ENCODE measurements around the gene KCTD11. TPM values are rescaled to one million over a fixed set of nuclear protein-coding genes. Genes with fewer than 3 reads are reported as not detected.

The KCTD11 gene
- total RNA-seq, 1 donor from 2014 or later = 7.9 TPM

DNA sequence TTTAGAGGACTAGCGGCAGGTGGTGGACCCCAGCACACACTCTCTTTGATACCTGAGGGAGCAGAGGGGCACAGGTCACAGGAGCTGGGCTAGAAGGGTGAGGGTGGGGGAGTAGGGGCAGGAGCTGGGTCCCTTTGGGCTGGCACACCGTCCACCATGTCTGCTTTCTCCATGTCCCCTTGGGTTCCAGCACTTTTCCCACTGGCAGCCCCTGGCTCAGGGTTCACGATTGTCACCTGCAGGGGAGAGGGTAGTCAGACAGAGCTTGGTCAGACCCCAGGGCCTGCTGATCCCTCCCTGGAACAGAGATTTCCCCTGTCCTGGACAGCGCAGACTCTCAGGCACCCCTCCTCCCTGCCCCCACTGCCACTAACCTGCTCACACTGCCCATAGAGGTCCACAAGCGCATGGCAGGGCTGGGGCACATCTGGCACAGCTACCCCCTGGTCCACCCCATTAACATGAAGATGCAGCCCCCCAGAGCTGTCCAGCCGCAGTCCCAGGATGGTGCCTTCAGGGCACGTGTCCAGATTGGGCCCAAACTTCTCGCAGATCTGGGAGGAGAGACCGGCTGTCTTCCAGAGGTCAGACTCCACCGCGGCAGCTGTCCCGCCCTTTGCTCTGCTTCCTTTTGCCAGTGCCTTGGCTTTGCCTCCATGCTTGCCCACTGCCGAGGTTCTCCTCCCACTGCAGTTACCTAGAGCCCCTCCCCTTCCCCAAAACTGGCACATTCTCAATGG is 33.7 kb upstream of the KCTD11 start:
- H3K27ac Mint-ChIP-seq (ENCODE audit: unreplicated experiment) = no peak overlapping the region
- no peak for DNase-seq (ENCODE audit: low read depth, low spot score)
- peaks cover 3% of the 10 kb centered on the region for H3K36me3 Mint-ChIP-seq (ENCODE audit: low read depth)
- H3K4me3 Mint-ChIP-seq = peak overlapping the region; percentile 82
- no peaks in the 10 kb centered on the region for H3K9me3 Mint-ChIP-seq
- H3K4me1 Mint-ChIP-seq = peaks cover 19% of the 10 kb centered on the region
- TF ChIP-seq, protein P1, sequence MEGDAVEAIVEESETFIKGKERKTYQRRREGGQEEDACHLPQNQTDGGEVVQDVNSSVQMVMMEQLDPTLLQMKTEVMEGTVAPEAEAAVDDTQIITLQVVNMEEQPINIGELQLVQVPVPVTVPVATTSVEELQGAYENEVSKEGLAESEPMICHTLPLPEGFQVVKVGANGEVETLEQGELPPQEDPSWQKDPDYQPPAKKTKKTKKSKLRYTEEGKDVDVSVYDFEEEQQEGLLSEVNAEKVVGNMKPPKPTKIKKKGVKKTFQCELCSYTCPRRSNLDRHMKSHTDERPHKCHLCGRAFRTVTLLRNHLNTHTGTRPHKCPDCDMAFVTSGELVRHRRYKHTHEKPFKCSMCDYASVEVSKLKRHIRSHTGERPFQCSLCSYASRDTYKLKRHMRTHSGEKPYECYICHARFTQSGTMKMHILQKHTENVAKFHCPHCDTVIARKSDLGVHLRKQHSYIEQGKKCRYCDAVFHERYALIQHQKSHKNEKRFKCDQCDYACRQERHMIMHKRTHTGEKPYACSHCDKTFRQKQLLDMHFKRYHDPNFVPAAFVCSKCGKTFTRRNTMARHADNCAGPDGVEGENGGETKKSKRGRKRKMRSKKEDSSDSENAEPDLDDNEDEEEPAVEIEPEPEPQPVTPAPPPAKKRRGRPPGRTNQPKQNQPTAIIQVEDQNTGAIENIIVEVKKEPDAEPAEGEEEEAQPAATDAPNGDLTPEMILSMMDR (conservative IDR thresholded peaks at IDR 0.05) = no peak
- peaks cover 5% of the 10 kb centered on the region for H3K27me3 Mint-ChIP-seq (ENCODE audit: low read depth)

DNA sequence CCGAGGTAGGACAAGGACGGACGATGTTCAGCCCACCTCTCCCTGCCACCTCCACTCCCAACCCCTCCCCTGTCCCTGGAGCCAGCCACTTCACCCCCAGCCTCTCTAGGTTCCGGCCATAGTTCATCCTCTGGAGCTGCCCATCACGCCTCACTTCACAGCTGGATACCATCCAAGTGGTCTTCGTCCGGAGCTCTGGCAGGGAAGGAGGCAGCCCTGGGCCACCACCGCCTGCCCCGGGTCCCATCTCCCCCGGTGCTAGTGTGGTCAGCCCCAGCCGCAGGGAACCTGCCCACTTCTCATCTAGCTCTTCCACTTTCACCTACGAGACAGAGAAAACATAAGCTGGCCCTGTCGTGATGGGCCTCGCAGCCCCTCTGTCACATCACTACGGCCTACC is 30.5 kb upstream of the KCTD11 start:
- no peaks in the 10 kb centered on the region for H3K9me3 Mint-ChIP-seq
- no peak overlapping the region for H3K27ac Mint-ChIP-seq (ENCODE audit: unreplicated experiment)
- no peaks in the 10 kb centered on the region for H3K27me3 Mint-ChIP-seq (ENCODE audit: low read depth)
- DNase-seq (ENCODE audit: low read depth, low spot score) = no peak
- TF ChIP-seq, protein P1 (conservative IDR thresholded peaks at IDR 0.05) = no peak
- peaks cover 1% of the 10 kb centered on the region for H3K4me1 Mint-ChIP-seq
- H3K36me3 Mint-ChIP-seq (ENCODE audit: low read depth) = peaks cover 3% of the 10 kb centered on the region
- H3K4me3 Mint-ChIP-seq = peak overlapping the region; percentile 20

DNA sequence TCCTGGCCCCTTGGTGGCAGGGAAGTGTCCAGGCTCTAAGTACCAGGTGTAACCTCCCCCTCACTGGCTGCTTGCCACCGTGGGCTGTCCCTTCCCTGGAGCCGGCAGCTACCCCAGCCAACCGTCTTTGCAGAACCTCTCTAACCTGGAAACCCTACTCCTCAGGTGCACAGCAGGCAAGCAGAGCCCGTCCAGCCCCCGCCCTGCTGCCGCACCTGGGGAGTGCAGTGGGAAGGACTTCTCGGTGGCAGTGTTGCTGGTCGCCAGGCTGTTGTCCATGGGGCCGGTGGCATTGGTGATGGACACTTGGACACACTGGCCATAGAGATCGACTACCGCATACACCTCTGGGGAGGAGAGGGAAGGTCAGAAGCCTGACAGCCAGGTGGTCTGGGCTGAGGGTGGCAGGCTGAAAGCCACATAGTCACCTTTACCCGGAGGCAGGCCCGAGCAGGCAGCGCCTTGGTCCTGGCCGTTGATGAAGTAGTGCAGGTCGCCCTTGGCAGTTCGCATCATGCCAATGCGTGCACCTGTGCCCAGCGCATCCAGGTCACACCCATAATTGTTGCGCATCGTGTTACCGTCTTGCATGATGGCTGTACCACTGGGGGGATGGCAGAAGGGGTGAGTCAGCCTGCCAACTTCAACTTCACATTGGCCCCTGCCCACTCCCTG is 29.3 kb upstream of the KCTD11 start:
- Mint-ChIP-seq H3K36me3 (ENCODE audit: low read depth) (peaks cover 3% of the 10 kb centered on the region), H3K27me3 (ENCODE audit: low read depth) (no peaks in the 10 kb centered on the region), H3K27ac (ENCODE audit: unreplicated experiment) (no peak overlapping the region), H3K4me1 (no peaks in the 10 kb centered on the region), H3K4me3 (no peak overlapping the region), H3K9me3 (no peaks in the 10 kb centered on the region)
- TF ChIP-seq, protein P1 (conservative IDR thresholded peaks at IDR 0.05) = no peak
- DNase-seq (ENCODE audit: low read depth, low spot score) = no peak

DNA sequence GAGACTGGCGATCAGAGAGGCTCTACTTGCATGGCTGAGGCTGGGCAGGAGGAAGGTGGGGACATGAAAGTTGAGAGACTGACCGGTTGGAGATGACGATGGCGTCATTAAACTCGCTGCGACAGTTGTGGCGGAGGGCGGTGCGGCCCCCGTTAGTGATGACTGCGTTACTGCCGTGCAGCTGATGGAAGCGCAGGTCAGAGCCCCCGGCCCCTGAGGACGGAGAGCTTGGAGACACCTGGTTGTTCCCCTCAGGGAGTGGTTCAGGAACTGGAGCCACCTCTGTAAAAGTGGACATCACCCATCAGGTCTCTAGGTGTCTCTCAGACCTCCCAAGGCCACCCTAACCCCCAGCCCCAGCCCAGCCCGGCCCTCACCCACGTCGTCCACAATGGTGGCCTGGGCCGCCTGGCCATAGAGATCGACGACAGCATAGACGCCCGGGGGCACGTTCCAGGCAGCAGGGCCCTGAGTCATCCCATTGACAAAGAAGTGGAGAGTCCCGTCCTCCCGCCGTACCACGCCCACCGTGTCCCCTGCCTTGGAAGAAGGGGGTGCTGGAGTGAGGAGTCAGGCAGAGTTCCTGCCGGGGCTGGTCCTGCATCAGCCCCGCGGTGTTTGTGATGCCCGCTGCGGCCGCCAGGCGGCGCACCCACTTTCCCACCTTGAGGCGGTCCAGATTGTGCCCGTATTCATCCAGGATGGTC is 28.1 kb upstream of the KCTD11 start:
- no peaks in the 10 kb centered on the region for H3K9me3 Mint-ChIP-seq
- H3K4me3 Mint-ChIP-seq = peak overlapping the region; percentile 79
- TF ChIP-seq, protein P1 (conservative IDR thresholded peaks at IDR 0.05) = peak; percentile 79
- DNase-seq (ENCODE audit: low read depth, low spot score) = peak; percentile 77
- peaks cover 3% of the 10 kb centered on the region for H3K36me3 Mint-ChIP-seq (ENCODE audit: low read depth)
- H3K27ac Mint-ChIP-seq (ENCODE audit: unreplicated experiment) = no peak overlapping the region
- peaks cover 12% of the 10 kb centered on the region for H3K4me1 Mint-ChIP-seq
- H3K27me3 Mint-ChIP-seq (ENCODE audit: low read depth) = no peaks in the 10 kb centered on the region

DNA sequence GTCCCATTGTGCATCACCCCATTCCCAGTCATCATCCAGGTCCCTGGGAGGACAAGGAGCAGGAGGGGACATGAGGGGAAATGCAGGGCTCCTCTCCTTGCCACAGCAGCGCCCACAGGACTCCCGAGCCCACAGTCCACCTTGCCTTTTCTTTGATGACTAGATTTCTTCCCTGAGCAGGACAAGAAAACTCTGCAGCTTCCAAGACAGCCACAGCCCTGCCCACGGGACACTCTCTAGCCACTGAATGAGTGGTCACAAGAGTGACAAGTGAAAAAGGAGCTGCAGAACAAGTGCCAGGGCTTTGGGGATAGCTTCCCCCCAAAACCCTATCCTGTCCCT is 27.6 kb upstream of the KCTD11 start:
- peaks cover 3% of the 10 kb centered on the region for H3K36me3 Mint-ChIP-seq (ENCODE audit: low read depth)
- no peak overlapping the region for H3K27ac Mint-ChIP-seq (ENCODE audit: unreplicated experiment)
- peaks cover 14% of the 10 kb centered on the region for H3K4me1 Mint-ChIP-seq
- DNase-seq (ENCODE audit: low read depth, low spot score) = no peak
- no peaks in the 10 kb centered on the region for H3K27me3 Mint-ChIP-seq (ENCODE audit: low read depth)
- H3K9me3 Mint-ChIP-seq = no peaks in the 10 kb centered on the region
- peak overlapping the region; percentile 79 for H3K4me3 Mint-ChIP-seq
- TF ChIP-seq, protein P1 (conservative IDR thresholded peaks at IDR 0.05) = no peak
